ENCODE results near the gene RNF167. TPM values are rescaled to one million over a fixed set of nuclear protein-coding genes. Genes with fewer than 3 reads are reported as not detected.

RNF167 gene
- total and polyA plus RNA-seq, 2 of the 4 experiments (the other 2 are of a cell fraction): 13.1 to 79.5 TPM

DNA sequence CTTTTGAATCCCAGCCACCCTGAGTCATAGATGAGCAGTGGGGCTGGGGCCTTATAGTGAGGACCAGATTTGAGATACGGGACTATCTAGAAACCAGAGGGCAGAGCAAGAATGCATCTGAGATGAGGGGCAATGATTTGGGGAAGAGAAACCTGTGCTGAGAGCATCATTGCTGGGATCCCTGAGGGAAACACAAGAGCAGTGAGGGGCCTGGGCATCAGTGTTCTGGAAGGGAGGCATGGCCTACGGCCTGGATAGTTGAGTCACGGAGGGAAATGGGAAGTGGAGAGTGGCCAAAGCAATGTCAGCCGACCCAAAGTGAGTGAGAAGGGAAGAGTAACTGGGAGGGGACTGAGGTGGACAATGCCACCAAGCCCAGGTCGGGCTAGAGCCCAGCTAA is 42.2 kb downstream of the RNF167 start:
- Histone ChIP-seq H3K27me3 (ENCODE audit: control insufficient read depth, insufficient read depth, low read length) (no peaks in the 10 kb centered on the region), H3K27ac (ENCODE audit: insufficient read depth, low read length) (no peak overlapping the region), H3K4me3 (ENCODE audit: insufficient read depth, low read depth, low read length) (no peak overlapping the region), H3K9me3 (ENCODE audit: control insufficient read depth, insufficient read depth, low read length) (no peaks in the 10 kb centered on the region), H3K4me1 (ENCODE audit: control insufficient read depth, insufficient read depth, low read length) (peaks cover 4% of the 10 kb centered on the region; the same call in 1 of the 2 replicates), H2BK120ac (ENCODE audit: low read depth, low read length) (no peak overlapping the region), H3K23ac (ENCODE audit: low read depth, low read length) (no peak overlapping the region), H2AK5ac (ENCODE audit: low read depth, low read length) (no peak overlapping the region), H2BK5ac (ENCODE audit: low read depth, low read length, poor library complexity, severe bottlenecking) (no peak overlapping the region), H3K9me1 (ENCODE audit: insufficient read depth, low read length) (peaks cover 20% of the 10 kb centered on the region), H2AK9ac (replicated peaks; ENCODE audit: low read depth, low read length, poor library complexity) (no peak overlapping the region), H3K4ac (ENCODE audit: low read depth, low read length) (no peak overlapping the region), H4K5ac (ENCODE audit: low read depth, low read length) (no peak overlapping the region), H3K4me2 (ENCODE audit: low read depth, low read length) (no peak overlapping the region), H3K79me1 (ENCODE audit: low read depth in 1 of 2, low read length in 2 of 2) (peaks cover 3 to 48% of the 10 kb centered on the region in 2 experiments; a peak in 3 of 4 replicates), H4K8ac (ENCODE audit: low read depth in 2 of 2, low read length in 2 of 2) (no peak overlapping the region), H3K56ac (ENCODE audit: extremely low read depth, insufficient read depth, low read length) (no peak overlapping the region), H4K20me1 (ENCODE audit: insufficient read depth, low read length) (0 out of 2 replicates have a peak, but pooled peaks cover 9% of the 10 kb centered on the region), H4K91ac (ENCODE audit: insufficient read depth, low read depth, low read length) (no peak overlapping the region), H2AFZ (replicated peaks; ENCODE audit: low read length, poor library complexity) (no peak overlapping the region), H3K18ac (ENCODE audit: low read depth, low read length) (no peak overlapping the region), H3K14ac (replicated peaks; ENCODE audit: low read depth, low read length) (no peak overlapping the region), H3K9ac (ENCODE audit: low read depth, low read length) (no peak overlapping the region), H3K36me3 (ENCODE audit: control insufficient read depth, insufficient read depth, low read length) (peaks cover 42% of the 10 kb centered on the region), H2BK20ac (ENCODE audit: low read depth, low read length) (no peak overlapping the region), H2BK15ac (ENCODE audit: low read depth, low read length) (no peak overlapping the region)
- ChIA-PET POLR2A (ENCODE audit: unreplicated experiment) (no interaction called here), CTCF (interaction anchor here (0.7 kb wide), 1 partner anchor 25 kb away, joined by 4 read pairs; no protein-coding TSS in a partner anchor)
- dilution Hi-C loops (cut with HindIII; ENCODE audit: low sequenced_read_pairs, unreplicated experiment): no loop called here
- in situ Hi-C loops (cut with MboI; ENCODE audit: low sequenced_read_pairs): no loop called here
- intact Hi-C loops (cut with micrococcal nuclease): no loop called here
- ATAC-seq (ENCODE audit: low read depth): no peak
- no TSS peak for BruUV-seq (replicated peaks)
- 50% methylated on average over 1 of the region's 5 CpGs; no CpG with 5 or more reads in 1 of the 2 experiments for WGBS, 2 experiments (ENCODE audit: extremely low coverage in 2 of 2, insufficient read length in 1 of 2)
- TF ChIP-seq MAFK (IDR thresholded peaks at IDR 0.05; ENCODE audit: low read depth, low read length): no peak
- no peak for TF ChIP-seq RFX5 (IDR thresholded peaks at IDR 0.05; ENCODE audit: low read depth, low read length)
- TF ChIP-seq, protein P1, sequence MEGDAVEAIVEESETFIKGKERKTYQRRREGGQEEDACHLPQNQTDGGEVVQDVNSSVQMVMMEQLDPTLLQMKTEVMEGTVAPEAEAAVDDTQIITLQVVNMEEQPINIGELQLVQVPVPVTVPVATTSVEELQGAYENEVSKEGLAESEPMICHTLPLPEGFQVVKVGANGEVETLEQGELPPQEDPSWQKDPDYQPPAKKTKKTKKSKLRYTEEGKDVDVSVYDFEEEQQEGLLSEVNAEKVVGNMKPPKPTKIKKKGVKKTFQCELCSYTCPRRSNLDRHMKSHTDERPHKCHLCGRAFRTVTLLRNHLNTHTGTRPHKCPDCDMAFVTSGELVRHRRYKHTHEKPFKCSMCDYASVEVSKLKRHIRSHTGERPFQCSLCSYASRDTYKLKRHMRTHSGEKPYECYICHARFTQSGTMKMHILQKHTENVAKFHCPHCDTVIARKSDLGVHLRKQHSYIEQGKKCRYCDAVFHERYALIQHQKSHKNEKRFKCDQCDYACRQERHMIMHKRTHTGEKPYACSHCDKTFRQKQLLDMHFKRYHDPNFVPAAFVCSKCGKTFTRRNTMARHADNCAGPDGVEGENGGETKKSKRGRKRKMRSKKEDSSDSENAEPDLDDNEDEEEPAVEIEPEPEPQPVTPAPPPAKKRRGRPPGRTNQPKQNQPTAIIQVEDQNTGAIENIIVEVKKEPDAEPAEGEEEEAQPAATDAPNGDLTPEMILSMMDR (conservative IDR thresholded peaks at IDR 0.05; ENCODE audit: low read depth, low read length): no peak
- no peak for TF ChIP-seq CEBPB (IDR thresholded peaks at IDR 0.05; ENCODE audit: low read depth, low read length)
- TF ChIP-seq, protein P2, sequence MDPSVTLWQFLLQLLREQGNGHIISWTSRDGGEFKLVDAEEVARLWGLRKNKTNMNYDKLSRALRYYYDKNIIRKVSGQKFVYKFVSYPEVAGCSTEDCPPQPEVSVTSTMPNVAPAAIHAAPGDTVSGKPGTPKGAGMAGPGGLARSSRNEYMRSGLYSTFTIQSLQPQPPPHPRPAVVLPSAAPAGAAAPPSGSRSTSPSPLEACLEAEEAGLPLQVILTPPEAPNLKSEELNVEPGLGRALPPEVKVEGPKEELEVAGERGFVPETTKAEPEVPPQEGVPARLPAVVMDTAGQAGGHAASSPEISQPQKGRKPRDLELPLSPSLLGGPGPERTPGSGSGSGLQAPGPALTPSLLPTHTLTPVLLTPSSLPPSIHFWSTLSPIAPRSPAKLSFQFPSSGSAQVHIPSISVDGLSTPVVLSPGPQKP (IDR thresholded peaks at IDR 0.05; ENCODE audit: borderline replicate concordance, low read depth, low read length): no peak
- TF ChIP-seq FOS (IDR thresholded peaks at IDR 0.05; ENCODE audit: low read depth, low read length): no peak
- TF ChIP-seq SMC3 (IDR thresholded peaks at IDR 0.05; ENCODE audit: low read depth, low read length): no peak
- TF ChIP-seq CHD1 (IDR thresholded peaks at IDR 0.05; ENCODE audit: low read depth, low read length): no peak
- TF ChIP-seq RAD21 (IDR thresholded peaks at IDR 0.05; ENCODE audit: low read length): no peak
- no peak for TF ChIP-seq USF2 (IDR thresholded peaks at IDR 0.05; ENCODE audit: low read depth, low read length)
- TF ChIP-seq BHLHE40 (IDR thresholded peaks at IDR 0.05; ENCODE audit: low read depth, low read length): no peak
- TF ChIP-seq MXI1 (IDR thresholded peaks at IDR 0.05; ENCODE audit: borderline replicate concordance, low read depth, low read length): no peak
- no peak for TF ChIP-seq RCOR1 (IDR thresholded peaks at IDR 0.05; ENCODE audit: insufficient replicate concordance, low read length)
- TF ChIP-seq MAZ (IDR thresholded peaks at IDR 0.05; ENCODE audit: borderline replicate concordance, low read depth, low read length): no peak
- TF ChIP-seq POLR2A (IDR thresholded peaks at IDR 0.05; ENCODE audit: low read depth, low read length): no peak
- no peak for TF ChIP-seq NFE2L2 (IDR thresholded peaks at IDR 0.05; ENCODE audit: low read depth, low read length)
- no peak for DNase-seq
